Thymus (tissue), 11 donors: ENCODE measurements around the gene RPL35A. TPM values are rescaled to one million over a fixed set of nuclear protein-coding genes. Genes with fewer than 3 reads are reported as not detected.
"Not testable (repeated sequence)": the region's sequence is repeated elsewhere in the genome, so short reads cannot be mapped to it uniquely, and the experiment has no call there.

Source experiments
- DNase-seq, 9 donors: peaks; one replicate each; pipeline ENCODE4 v3.0.0-alpha.2; 2013; ENCODE audit warnings: low spot score in 9 of 9, low read depth in 6 of 9, missing footprints in 1 of 9
- H3K27ac ChIP-seq, 2 donors: one replicate each; pipeline ENCODE4 v1.5.1; 2013; ENCODE audit warnings: control low read depth in 1 of 2, low read depth in 1 of 2, low read length in 1 of 2, mild to moderate bottlenecking in 1 of 2, moderate library complexity in 1 of 2
- H3K27me3 ChIP-seq, 2 donors: one replicate each; pipeline ENCODE4 v1.5.1; 2013; ENCODE audit warnings: low read length in 1 of 2; ENCODE audit not compliant: control insufficient read depth in 2 of 2, insufficient read depth in 1 of 2
- H3K36me3 ChIP-seq, 2 donors: one replicate each; pipeline ENCODE4 v1.5.1; 2013; ENCODE audit warnings: low read length in 1 of 2, mild to moderate bottlenecking in 1 of 2, moderate library complexity in 1 of 2; ENCODE audit not compliant: control insufficient read depth in 2 of 2, insufficient read depth in 2 of 2
- H3K4me1 ChIP-seq, 2 donors: one replicate each; pipeline ENCODE4 v1.5.1; 2013; ENCODE audit warnings: low read length in 2 of 2; ENCODE audit not compliant: control insufficient read depth in 2 of 2, insufficient read depth in 2 of 2
- H3K4me3 ChIP-seq, 2 donors: one replicate each; pipeline ENCODE4 v1.5.1; 2013; ENCODE audit warnings: low read length in 2 of 2, control low read depth in 1 of 2, mild to moderate bottlenecking in 1 of 2
- H3K9me3 ChIP-seq, 2 donors: one replicate each; pipeline ENCODE4 v1.5.1; 2013; ENCODE audit warnings: low read length in 1 of 2, mild to moderate bottlenecking in 1 of 2; ENCODE audit not compliant: control insufficient read depth in 2 of 2, insufficient read depth in 1 of 2
- WGBS: extraction: QIAGEN DNeasy Blood & Tissue Kit; methylation state at CpG from one replicate; pipeline ENCODE4 v1.1.7; 2013; 5-methylcytosine and 5-hydroxymethylcytosine counted together
- polyA plus RNA-seq: library from polyadenylated mRNA; stranded (reverse); fragments of 200-250 nt; gene quantifications from one replicate; pipeline ENCODE4 v1.2.3, GENCODE V29; 2013
- total RNA-seq: library from RNA; stranded (reverse); fragments of 120-200 nt; gene quantifications from one replicate; pipeline ENCODE4 v1.2.4, GENCODE V29; 2013
- donor health status: healthy.

Gene RPL35A
- total and polyA plus RNA-seq, 2 donors: 2,167 to 3,064 TPM

- Histone ChIP-seq H3K9me3 (no peaks in the 10 kb centered on the region), H3K27me3 (no peaks in the 10 kb centered on the region), H3K27ac (no peak overlapping the region), H3K36me3 (no peaks in the 10 kb centered on the region), H3K4me3 (no peak overlapping the region), H3K4me1 (no peaks in the 10 kb centered on the region)
- WGBS: 94% methylated on average over 4 of the region's 4 CpGs
- DNase-seq: no peak
These were observed 40.9 kb upstream of the RPL35A start for GRCh38 chr3:197908957-197909701.

GRCh38 chr3:197912741-197913476, 37.1 kb upstream of the RPL35A start:
- no peak overlapping the region for H3K27ac ChIP-seq
- WGBS: 95% methylated on average over 33 of the region's 33 CpGs

GRCh38 chr3:197913641-197914380, 36.2 kb upstream of the RPL35A start:
- no peaks in the 10 kb centered on the region for H3K4me1 ChIP-seq
- no peaks in the 10 kb centered on the region for H3K9me3 ChIP-seq
- H3K27ac ChIP-seq: no peak overlapping the region
- H3K36me3 ChIP-seq: no peaks in the 10 kb centered on the region
- WGBS: 98% methylated on average over 12 of the region's 12 CpGs
- H3K27me3 ChIP-seq: no peaks in the 10 kb centered on the region
- no peak overlapping the region for H3K4me3 ChIP-seq
- DNase-seq: no peak

More at GRCh38 chr3:197912741-197913476, 37.1 kb upstream of the RPL35A start:
- Histone ChIP-seq H3K4me3 (no peak overlapping the region), H3K27me3 (no peaks in the 10 kb centered on the region), H3K9me3 (no peaks in the 10 kb centered on the region), H3K4me1 (no peaks in the 10 kb centered on the region), H3K36me3 (no peaks in the 10 kb centered on the region)
- no peak for DNase-seq

- 88% methylated on average over 22 of the region's 24 CpGs for WGBS
These were observed 28.3 kb upstream of the RPL35A start for GRCh38 chr3:197921429-197922275.

DNA sequence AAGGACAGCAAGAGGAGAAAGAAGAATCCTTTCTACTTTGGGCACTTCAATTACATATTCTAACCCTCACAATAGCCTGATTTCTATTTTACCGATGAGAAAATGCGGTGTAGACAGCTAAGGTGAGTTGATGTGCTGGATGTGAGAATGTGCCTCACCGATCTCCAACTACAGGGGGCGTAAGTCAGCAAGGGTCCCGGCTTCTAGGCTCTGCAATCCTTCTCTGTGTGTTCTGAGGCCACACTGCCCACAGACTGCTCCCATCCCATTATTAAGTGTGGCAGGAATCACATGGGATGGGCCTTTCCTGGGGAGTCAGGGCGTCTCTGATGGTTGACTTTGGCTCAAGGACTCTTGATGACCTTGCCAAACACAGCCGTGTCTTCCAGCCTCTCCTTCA, 23.6 kb upstream of the RPL35A start:
- H3K9me3 ChIP-seq: no peaks in the 10 kb centered on the region

More at GRCh38 chr3:197921429-197922275, 28.3 kb upstream of the RPL35A start:
- H3K4me1 ChIP-seq, DNase-seq, H3K9me3 ChIP-seq, H3K27me3 ChIP-seq, H3K4me3 ChIP-seq, H3K27ac ChIP-seq, H3K36me3 ChIP-seq: not testable (repeated sequence)

DNA sequence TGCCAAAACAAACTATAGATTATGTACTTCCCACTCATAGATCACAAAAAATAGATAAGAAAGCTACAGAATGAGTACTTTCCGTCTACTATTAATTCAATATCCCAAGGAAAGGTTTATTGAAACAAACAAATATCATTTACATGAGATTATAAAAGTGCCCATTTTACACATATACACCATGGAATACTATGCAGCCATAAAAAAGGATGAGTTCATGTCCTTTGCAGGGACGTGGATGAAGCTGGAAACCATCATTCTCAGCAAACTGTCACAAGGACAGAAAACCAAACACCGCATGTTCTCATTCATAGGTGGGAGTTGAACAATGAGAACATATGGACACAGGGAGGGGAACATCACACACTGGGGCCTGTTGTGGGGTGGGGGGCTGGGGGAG, 22.4 kb upstream of the RPL35A start:
- not testable (repeated sequence) for H3K36me3 ChIP-seq, H3K9me3 ChIP-seq, H3K27me3 ChIP-seq, DNase-seq, H3K27ac ChIP-seq, H3K4me3 ChIP-seq, H3K4me1 ChIP-seq
- WGBS: 97% methylated on average over 3 of the region's 3 CpGs

More for the DNA sequence above, 23.6 kb upstream of the RPL35A start:
- H3K4me3 ChIP-seq: no peak overlapping the region
- 91% methylated on average over 7 of the region's 7 CpGs for WGBS
- DNase-seq: no peak
- no peaks in the 10 kb centered on the region for H3K4me1 ChIP-seq
- no peaks in the 10 kb centered on the region for H3K36me3 ChIP-seq
- no peak overlapping the region for H3K27ac ChIP-seq
- no peaks in the 10 kb centered on the region for H3K27me3 ChIP-seq

DNA sequence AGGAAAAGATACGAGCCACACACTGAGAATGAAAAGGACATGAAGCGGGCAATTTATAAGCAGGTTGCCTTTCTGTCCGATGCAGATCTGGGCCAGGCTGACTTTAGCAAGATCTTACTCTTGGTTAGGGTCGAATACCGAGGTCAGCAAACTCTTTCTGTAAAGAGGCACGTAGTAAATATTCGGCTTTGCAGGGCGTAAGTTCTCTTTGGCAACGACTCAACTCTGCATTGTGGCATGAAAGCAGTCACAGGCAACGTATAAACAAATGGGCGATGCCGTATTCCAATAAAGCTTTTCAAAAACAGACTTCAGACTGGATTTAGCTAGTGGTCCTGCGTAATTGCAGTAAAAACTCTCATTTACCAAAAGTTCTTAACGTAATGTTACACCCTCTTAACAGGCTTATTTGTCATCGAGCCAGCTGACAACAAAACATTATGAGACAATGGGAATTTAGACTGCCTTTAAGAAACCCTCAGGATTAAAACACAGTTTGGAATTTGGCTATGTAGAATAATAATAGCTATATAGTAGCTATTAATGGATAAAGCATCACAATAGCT, 13.1 kb upstream of the RPL35A start:
- no peak for DNase-seq
- H3K36me3 ChIP-seq: no peaks in the 10 kb centered on the region
- 97% methylated on average over 15 of the region's 15 CpGs for WGBS

GRCh38 chr3:197940745-197941384, 9.1 kb upstream of the RPL35A start:
- no peaks in the 10 kb centered on the region for H3K27me3 ChIP-seq
- no peaks in the 10 kb centered on the region for H3K36me3 ChIP-seq
- H3K4me1 ChIP-seq: no peaks in the 10 kb centered on the region
- 100% methylated on average over 1 of the region's 1 CpG for WGBS
- DNase-seq: no peak
- no peak overlapping the region for H3K27ac ChIP-seq
- H3K9me3 ChIP-seq: no peaks in the 10 kb centered on the region
- no peak overlapping the region for H3K4me3 ChIP-seq

More for the DNA sequence above, 13.1 kb upstream of the RPL35A start:
- Histone ChIP-seq H3K9me3 (no peaks in the 10 kb centered on the region), H3K27me3 (no peaks in the 10 kb centered on the region), H3K4me3 (no peak overlapping the region), H3K4me1 (no peaks in the 10 kb centered on the region), H3K27ac (no peak overlapping the region)
